ENCODE results near the gene SPTLC1.

DNA sequence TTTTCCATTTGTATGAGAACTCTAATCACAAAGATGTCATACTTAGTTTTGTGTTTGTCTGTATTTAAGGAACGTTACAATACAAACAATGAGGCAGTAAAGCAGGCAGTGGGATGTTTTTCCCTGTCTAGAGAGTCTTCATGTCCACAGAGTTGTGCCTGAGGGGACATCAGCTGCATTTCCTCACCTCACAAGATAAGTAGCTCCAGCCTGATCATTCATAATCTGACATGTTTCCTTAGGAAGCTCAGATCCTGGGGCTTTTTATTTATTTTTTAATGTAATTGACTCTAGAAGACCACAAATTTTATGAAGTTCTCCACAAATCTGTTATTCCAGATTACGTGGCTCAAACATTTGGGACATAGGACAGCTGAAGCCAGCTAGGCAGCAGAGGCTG is 78.5 kb downstream of the SPTLC1 start:
- no peak for TF ChIP-seq TGIF2 (CRISPR knock-in tag; IDR thresholded peaks at IDR 0.05)
- TF ChIP-seq ZNF263 (CRISPR knock-in tag; IDR thresholded peaks at IDR 0.05) = no peak
- TF ChIP-seq, protein P1, sequence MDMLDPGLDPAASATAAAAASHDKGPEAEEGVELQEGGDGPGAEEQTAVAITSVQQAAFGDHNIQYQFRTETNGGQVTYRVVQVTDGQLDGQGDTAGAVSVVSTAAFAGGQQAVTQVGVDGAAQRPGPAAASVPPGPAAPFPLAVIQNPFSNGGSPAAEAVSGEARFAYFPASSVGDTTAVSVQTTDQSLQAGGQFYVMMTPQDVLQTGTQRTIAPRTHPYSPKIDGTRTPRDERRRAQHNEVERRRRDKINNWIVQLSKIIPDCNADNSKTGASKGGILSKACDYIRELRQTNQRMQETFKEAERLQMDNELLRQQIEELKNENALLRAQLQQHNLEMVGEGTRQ (IDR thresholded peaks at IDR 0.05; ENCODE audit: low read depth, low read length) = no peak
- TF ChIP-seq, protein P1 (CRISPR knock-in tag; IDR thresholded peaks at IDR 0.05; ENCODE audit: borderline replicate concordance) = no peak
